Heart left ventricle (tissue), 16 donors: ENCODE measurements around the gene MUC2. TPM values are rescaled to one million over a fixed set of nuclear protein-coding genes. Genes with fewer than 3 reads are reported as not detected.

Experiments
- ATAC-seq, 4 donors: fragments of 200-7000 bp; cut with Tn5 transposase; one replicate each; pipeline ENCODE4 v1.9.1; 2020 to 2022; ENCODE audit warnings: moderate library complexity in 4 of 4, mild to moderate bottlenecking in 3 of 4, moderate number of reproducible peaks in 1 of 4
- DNase-seq, 5 donors: peaks; one replicate each; pipeline ENCODE4 v3.0.0-alpha.2; 2020
- H3K27ac ChIP-seq, 12 donors: fragments of 200-600 bp; sonication (generic) in 4 of 12; one replicate each; pipeline versions ENCODE4 v1.5.0 to v1.8.0; 2016 to 2022; ENCODE audit warnings: mild to moderate bottlenecking in 2 of 12
- H3K27me3 ChIP-seq, 9 donors: fragments of 200-600 bp; sonication (generic) in 2 of 9; one replicate each; pipeline versions ENCODE4 v1.5.1 to v1.8.0; 2016 to 2022; ENCODE audit warnings: mild to moderate bottlenecking in 3 of 9
- H3K36me3 ChIP-seq, 9 donors: fragments of 200-600 bp; sonication (generic) in 2 of 9; one replicate each; pipeline versions ENCODE4 v1.5.0 to v1.8.0; 2018 to 2022; ENCODE audit warnings: mild to moderate bottlenecking in 2 of 9
- H3K4me1 ChIP-seq, 12 donors: fragments of 200-600 bp; sonication (generic) in 4 of 12; one replicate each; pipeline versions ENCODE4 v1.5.0 to v1.8.0; 2016 to 2022; ENCODE audit warnings: mild to moderate bottlenecking in 3 of 12
- H3K4me3 ChIP-seq, 12 donors: fragments of 200-600 bp; sonication (generic) in 4 of 12; one replicate each; pipeline versions ENCODE4 v1.5.0 to v1.8.0; 2017 to 2022; ENCODE audit warnings: mild to moderate bottlenecking in 9 of 12, moderate library complexity in 4 of 12
- H3K9me3 ChIP-seq, 12 donors: fragments of 200-600 bp; sonication (generic) in 4 of 12; one replicate each; pipeline versions ENCODE4 v1.5.0 to v1.8.0; 2016 to 2022; ENCODE audit warnings: mild to moderate bottlenecking in 1 of 12
- POLR2A ChIP-seq, 2 donors: fragments of 450-650 bp; IDR thresholded peaks; one replicate each; pipeline ENCODE4 v1.6.1; 2017; ENCODE audit warnings: antibody characterized with exemption in 2 of 2, mild to moderate bottlenecking in 2 of 2, moderate library complexity in 2 of 2
- WGBS, 4 donors: extraction: QIAGEN DNeasy Blood & Tissue Kit in 2 of 4; methylation state at CpG; one replicate each; pipeline versions ENCODE4 v1.1.5 to v1.1.7; 2013 to 2018; 5-methylcytosine and 5-hydroxymethylcytosine counted together
- intact Hi-C, 10 donors: fragments of 100-400 bp; cut with DNase I; formaldehyde crosslinking; loops; one replicate each; pipeline versions ENCODE4 v1.11.1 to v1.14.2; 2022
- polyA plus RNA-seq, 2 donors: library from polyadenylated mRNA; stranded (reverse); fragments of 200-250 nt; gene quantifications; one replicate each; pipeline ENCODE4 v1.2.3, GENCODE V29; 2013
- total RNA-seq, 9 donors: library from RNA; depleted of rRNA in 2 of 9; stranded (reverse); fragments of >200 nt in 2 of 9; fragmentation: NEBNext Ultra II Directional in 3 of 9; extraction: Animal tissue kit (Norgen Biotek cat#: 25700) in 3 of 9; gene quantifications; one replicate each; pipeline versions ENCODE4 v1.1.0 to v1.2.4, GENCODE V29; 2016 to 2023
- TF ChIP-seq, protein P1 (sequence below), 12 donors: fragments of 200-600 bp; sonication (generic) in 4 of 12; IDR thresholded peaks; one replicate each; pipeline versions ENCODE4 v1.5.0 to v1.8.0; 2018 to 2022; ENCODE audit warnings: antibody characterized with exemption in 12 of 12, mild to moderate bottlenecking in 5 of 12
- donor health status: ischemic (EF 13 %, LVEDD 7.1; RV severe dilation, severe dysfunction).
- donor health status: healthy with polysubstance abuse.
- donor health status: DM: no; HTN: yes; CAD: no.
- donor health status: DM: no; HTN: no; CAD: no.
- donor health status: ischemic (EF 25% LVEDD 6.9; RV normal size, moderate dysfunction).
- donor health status: ischemic (EF 25% LVEDD 5.7; RV mildly dilated, moderate dysfunction).
- donor health status: healthy.
- donor health status: DM: yes; HTN: yes; CAD: no.
- donor health status: ischemic (EF 35%, LVEDD 5.7; RV mildly dilated, moderate dysfunction).
- donor health status: nonischemic (EF 11% LVEDD 7.7; RV severe dilation, severe dysfunction).
- donor health status: DM: yes; HTN: yes; CAD: no.
- donor health status: PGD.
- donor health status: ischemic (EF 29% LVEDD 5.4; RV normal size, mild dysfunction).
- donor health status: nonischemic (EF 23%, LVEDD 6.1; RV moderate dilation, normal function).

MUC2 gene
- total and polyA plus RNA-seq, 11 donors = 0.01 to 0.07 TPM; not detected in 9

DNA sequence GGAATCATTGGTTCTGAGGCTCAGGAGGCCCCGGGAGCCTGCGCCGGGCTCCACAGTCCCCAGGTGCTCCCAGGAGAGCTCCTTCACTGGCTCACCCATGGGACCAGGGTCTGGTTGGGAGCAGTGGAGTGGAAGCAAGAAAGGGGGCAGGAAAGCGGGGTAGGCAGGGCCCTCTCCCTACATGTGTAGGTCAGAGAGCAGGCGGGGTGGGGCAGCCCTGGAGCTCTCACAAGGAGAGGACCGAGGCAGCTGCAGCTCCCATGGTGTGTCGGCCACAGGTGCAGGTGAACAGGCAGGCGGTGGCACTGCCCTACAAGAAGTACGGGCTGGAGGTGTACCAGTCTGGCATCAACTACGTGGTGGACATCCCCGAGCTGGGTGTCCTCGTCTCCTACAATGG lies 28.3 kb downstream of the MUC2 start:
- no peaks in the 10 kb centered on the region for H3K4me1 ChIP-seq
- WGBS, 4 donors = 88 to 97% (median 91%) methylated on average over 10 to 12 of the region's 12 CpGs
- H3K27me3 ChIP-seq = peaks cover 0 to 5% (median 0%) of the 10 kb centered on the region in 9 donors
- intact Hi-C loops = no loop called here
- no peak overlapping the region for H3K4me3 ChIP-seq
- no peak for ATAC-seq
- H3K9me3 ChIP-seq = no peaks in the 10 kb centered on the region
- no peak overlapping the region for H3K27ac ChIP-seq
- peak in 2 of 5 donors; percentile 6 to 46 for DNase-seq
- TF ChIP-seq, protein P1, sequence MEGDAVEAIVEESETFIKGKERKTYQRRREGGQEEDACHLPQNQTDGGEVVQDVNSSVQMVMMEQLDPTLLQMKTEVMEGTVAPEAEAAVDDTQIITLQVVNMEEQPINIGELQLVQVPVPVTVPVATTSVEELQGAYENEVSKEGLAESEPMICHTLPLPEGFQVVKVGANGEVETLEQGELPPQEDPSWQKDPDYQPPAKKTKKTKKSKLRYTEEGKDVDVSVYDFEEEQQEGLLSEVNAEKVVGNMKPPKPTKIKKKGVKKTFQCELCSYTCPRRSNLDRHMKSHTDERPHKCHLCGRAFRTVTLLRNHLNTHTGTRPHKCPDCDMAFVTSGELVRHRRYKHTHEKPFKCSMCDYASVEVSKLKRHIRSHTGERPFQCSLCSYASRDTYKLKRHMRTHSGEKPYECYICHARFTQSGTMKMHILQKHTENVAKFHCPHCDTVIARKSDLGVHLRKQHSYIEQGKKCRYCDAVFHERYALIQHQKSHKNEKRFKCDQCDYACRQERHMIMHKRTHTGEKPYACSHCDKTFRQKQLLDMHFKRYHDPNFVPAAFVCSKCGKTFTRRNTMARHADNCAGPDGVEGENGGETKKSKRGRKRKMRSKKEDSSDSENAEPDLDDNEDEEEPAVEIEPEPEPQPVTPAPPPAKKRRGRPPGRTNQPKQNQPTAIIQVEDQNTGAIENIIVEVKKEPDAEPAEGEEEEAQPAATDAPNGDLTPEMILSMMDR (IDR thresholded peaks at IDR 0.05) = no peak
- no peak for TF ChIP-seq POLR2A (IDR thresholded peaks at IDR 0.05)
- H3K36me3 ChIP-seq = no peaks in the 10 kb centered on the region

GRCh38 chr11:1103401-1104360 lies 29.0 kb downstream of the MUC2 start:
- 82 to 89% (median 84%) methylated on average over 19 to 44 of the region's 44 CpGs for WGBS, 4 donors
- DNase-seq (peak in 2 of 5 donors; percentile 18 to 58), ATAC-seq (no peak)
- Histone ChIP-seq H3K9me3 (no peaks in the 10 kb centered on the region), H3K36me3 (no peaks in the 10 kb centered on the region), H3K4me3 (no peak overlapping the region), H3K27me3 (peaks cover 0 to 12% (median 0%) of the 10 kb centered on the region in 9 donors), H3K4me1 (no peaks in the 10 kb centered on the region), H3K27ac (no peak overlapping the region)
- intact Hi-C loops = no loop called here
- no peak for TF ChIP-seq POLR2A (IDR thresholded peaks at IDR 0.05)
- TF ChIP-seq, protein P1 (IDR thresholded peaks at IDR 0.05) = no peak

DNA sequence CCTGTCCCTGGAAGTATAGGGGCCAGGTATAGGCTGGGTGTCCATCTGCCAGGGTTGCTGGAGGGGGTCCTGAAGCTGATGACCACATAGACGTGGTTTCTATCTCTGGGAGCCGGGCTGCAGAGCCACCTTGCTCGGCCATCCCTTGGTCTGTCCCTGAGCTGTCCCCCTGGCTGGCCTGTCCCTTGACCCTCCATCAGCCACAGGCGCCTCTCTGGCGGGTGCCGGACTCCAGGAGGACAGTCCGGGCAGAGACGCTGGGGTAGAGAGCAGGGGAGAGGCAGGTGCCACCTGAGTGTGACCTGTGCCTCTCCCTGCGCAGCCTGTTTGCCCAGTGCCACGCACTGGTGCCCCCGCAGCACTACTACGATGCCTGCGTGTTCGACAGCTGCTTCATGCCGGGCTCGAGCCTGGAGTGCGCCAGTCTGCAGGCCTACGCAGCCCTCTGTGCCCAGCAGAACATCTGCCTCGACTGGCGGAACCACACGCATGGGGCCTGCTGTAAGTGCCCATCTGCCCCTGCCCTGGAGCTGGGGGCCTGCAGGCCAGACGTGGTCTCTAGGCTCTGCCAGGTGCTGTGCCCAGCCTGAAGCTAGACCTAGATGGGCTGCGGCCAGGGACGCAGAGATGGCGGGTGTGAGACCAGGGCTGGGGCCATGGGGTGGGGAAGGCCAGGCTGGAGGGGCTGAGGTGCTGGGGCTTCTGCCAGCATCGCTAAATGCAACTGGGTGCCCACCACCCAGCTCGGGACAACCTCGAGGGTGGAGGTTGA lies 29.9 kb downstream of the MUC2 start:
- DNase-seq (peak in 2 of 5 donors; percentile 24 to 59), ATAC-seq (no peak)
- intact Hi-C loops = no loop called here
- TF ChIP-seq, protein P1 (IDR thresholded peaks at IDR 0.05) = no peak
- TF ChIP-seq POLR2A (IDR thresholded peaks at IDR 0.05) = no peak
- H3K9me3 ChIP-seq = no peaks in the 10 kb centered on the region
- no peak overlapping the region for H3K4me3 ChIP-seq
- no peaks in the 10 kb centered on the region for H3K36me3 ChIP-seq
- H3K4me1 ChIP-seq = no peaks in the 10 kb centered on the region
- WGBS, 4 donors = 84 to 90% (median 87%) methylated on average over 18 to 28 of the region's 28 CpGs
- no peak overlapping the region for H3K27ac ChIP-seq
- H3K27me3 ChIP-seq = peaks cover 0 to 13% (median 0%) of the 10 kb centered on the region in 9 donors

DNA sequence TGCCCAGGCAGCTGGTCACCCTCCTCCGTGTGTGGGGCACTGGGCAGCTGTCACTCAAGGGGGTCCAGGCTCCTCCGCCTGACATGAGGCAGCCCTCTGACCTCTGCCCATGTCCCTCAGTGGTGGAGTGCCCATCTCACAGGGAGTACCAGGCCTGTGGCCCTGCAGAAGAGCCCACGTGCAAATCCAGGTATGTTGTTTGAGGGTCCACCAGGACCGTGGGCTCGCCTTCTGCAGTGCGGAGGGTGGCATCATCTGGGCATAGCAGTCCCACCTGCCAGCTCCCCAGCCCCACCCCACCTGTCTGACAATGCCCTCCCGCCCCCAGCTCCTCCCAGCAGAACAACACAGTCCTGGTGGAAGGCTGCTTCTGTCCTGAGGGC lies 30.5 kb downstream of the MUC2 start:
- H3K9me3 ChIP-seq = no peaks in the 10 kb centered on the region
- intact Hi-C loops = no loop called here
- 82 to 100% (median 89%) methylated on average over 4 to 7 of the region's 7 CpGs for WGBS, 4 donors
- peaks cover 0 to 13% (median 0%) of the 10 kb centered on the region in 9 donors for H3K27me3 ChIP-seq
- DNase-seq (peak in 1 of 5 donors; percentile 14), ATAC-seq (no peak)
- no peaks in the 10 kb centered on the region for H3K36me3 ChIP-seq
- H3K4me3 ChIP-seq = no peak overlapping the region
- H3K27ac ChIP-seq = no peak overlapping the region
- H3K4me1 ChIP-seq = no peaks in the 10 kb centered on the region
- TF ChIP-seq, protein P1 (IDR thresholded peaks at IDR 0.05) = no peak
- TF ChIP-seq POLR2A (IDR thresholded peaks at IDR 0.05) = no peak
